Ishikawa (cell line): ENCODE measurements around the gene VANGL2.

Source experiments
- CEBPB ChIP-seq: IDR thresholded peaks from 2 replicates; pipeline ENCODE4 v1.6.1; 2012
- CREB1 ChIP-seq: IDR thresholded peaks from 2 replicates; pipeline ENCODE4 v1.6.1; 2012; ENCODE audit warnings: low read depth
- EGR1 ChIP-seq: IDR thresholded peaks from 2 replicates; pipeline ENCODE4 v1.6.1; 2012
- EP300 ChIP-seq: IDR thresholded peaks from 2 replicates; pipeline ENCODE4 v1.6.1; 2012; ENCODE audit warnings: borderline replicate concordance
- FOXM1 ChIP-seq: IDR thresholded peaks from 2 replicates; pipeline ENCODE4 v1.6.1; 2012; ENCODE audit warnings: low read depth, borderline replicate concordance
- NFIC ChIP-seq: IDR thresholded peaks from 2 replicates; pipeline ENCODE4 v1.6.1; 2012
- RAD21 ChIP-seq: IDR thresholded peaks from 2 replicates; pipeline ENCODE4 v1.6.1; 2012; ENCODE audit warnings: low read depth
- TAF1 ChIP-seq: IDR thresholded peaks from 2 replicates; pipeline ENCODE4 v1.6.1; 2012; ENCODE audit warnings: low read depth, mild to moderate bottlenecking
- TCF12 ChIP-seq: IDR thresholded peaks from 2 replicates; pipeline ENCODE4 v1.6.1; 2012; ENCODE audit warnings: low read depth
- TEAD4 ChIP-seq: IDR thresholded peaks from 2 replicates; pipeline ENCODE4 v1.6.1; 2012
- YY1 ChIP-seq: IDR thresholded peaks from 2 replicates; pipeline ENCODE4 v1.6.1; 2012; ENCODE audit warnings: low read depth
- ZBTB7A ChIP-seq: IDR thresholded peaks from 2 replicates; pipeline ENCODE4 v1.6.1; 2012; ENCODE audit warnings: low read depth
- TF ChIP-seq, protein P1 (sequence below): IDR thresholded peaks from 2 replicates; pipeline ENCODE4 v1.6.1; 2012; ENCODE audit warnings: low read depth, mild to moderate bottlenecking
- TF ChIP-seq, protein P2 (sequence below): IDR thresholded peaks from 2 replicates; pipeline ENCODE4 v1.6.1; 2012
- TF ChIP-seq, protein P3 (sequence below): IDR thresholded peaks from 2 replicates; pipeline ENCODE4 v1.6.1; 2012

The VANGL2 gene

DNA sequence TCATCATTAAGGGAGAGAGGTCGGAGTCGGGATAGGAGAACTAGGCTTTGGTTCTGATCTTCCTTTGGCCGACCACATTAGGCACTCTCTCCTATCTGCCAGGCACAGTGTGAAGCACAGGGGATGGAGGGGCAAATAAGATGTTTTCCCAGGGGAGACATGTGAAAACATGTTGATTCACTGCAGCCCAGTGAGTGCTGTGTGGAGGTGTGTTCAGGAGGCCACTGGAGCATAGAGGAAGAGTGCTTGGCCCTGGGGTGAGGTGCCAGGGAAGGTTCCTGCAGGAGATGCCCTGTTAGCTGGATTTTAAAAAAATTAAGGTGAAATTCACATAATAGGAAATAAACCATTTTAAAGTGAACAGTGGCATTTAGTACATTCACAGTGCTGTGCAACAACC lies 3.7 kb downstream of the VANGL2 start:
- TF ChIP-seq YY1 (no peak), NFIC (no peak), EP300 (no peak), FOXM1 (no peak), CREB1 (no peak)
- TF ChIP-seq, protein P1, sequence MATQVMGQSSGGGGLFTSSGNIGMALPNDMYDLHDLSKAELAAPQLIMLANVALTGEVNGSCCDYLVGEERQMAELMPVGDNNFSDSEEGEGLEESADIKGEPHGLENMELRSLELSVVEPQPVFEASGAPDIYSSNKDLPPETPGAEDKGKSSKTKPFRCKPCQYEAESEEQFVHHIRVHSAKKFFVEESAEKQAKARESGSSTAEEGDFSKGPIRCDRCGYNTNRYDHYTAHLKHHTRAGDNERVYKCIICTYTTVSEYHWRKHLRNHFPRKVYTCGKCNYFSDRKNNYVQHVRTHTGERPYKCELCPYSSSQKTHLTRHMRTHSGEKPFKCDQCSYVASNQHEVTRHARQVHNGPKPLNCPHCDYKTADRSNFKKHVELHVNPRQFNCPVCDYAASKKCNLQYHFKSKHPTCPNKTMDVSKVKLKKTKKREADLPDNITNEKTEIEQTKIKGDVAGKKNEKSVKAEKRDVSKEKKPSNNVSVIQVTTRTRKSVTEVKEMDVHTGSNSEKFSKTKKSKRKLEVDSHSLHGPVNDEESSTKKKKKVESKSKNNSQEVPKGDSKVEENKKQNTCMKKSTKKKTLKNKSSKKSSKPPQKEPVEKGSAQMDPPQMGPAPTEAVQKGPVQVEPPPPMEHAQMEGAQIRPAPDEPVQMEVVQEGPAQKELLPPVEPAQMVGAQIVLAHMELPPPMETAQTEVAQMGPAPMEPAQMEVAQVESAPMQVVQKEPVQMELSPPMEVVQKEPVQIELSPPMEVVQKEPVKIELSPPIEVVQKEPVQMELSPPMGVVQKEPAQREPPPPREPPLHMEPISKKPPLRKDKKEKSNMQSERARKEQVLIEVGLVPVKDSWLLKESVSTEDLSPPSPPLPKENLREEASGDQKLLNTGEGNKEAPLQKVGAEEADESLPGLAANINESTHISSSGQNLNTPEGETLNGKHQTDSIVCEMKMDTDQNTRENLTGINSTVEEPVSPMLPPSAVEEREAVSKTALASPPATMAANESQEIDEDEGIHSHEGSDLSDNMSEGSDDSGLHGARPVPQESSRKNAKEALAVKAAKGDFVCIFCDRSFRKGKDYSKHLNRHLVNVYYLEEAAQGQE: no peak

DNA sequence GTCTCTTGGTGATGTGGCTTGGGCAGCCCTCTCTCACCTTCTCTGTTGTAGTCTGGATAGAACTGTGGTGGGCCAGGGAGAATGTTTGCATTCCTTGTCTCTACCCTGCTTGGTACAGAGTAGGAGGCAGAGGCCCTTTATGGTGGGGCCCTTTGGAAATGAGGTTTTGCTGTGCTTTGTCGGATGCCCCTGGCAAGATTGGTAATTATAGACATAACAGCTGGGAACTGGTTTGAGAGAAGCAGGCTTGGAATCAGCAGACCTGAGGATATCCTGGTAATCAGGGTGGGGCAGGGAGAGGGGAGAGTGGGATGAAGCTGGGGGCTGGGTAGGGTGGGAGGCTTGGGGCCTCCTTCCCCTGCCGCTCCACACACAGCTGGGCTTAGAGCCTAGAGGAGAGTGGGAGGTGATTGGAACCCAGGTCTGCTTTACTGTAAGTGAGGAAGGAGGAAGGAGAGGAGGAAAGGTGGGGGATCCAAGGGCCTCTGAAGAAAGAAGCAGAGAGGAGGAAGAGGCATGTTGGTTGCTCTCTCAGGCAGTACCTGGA lies 5.0 kb downstream of the VANGL2 start:
- TF ChIP-seq YY1 (no peak), CEBPB (no peak), NFIC (no peak), TAF1 (no peak), EP300 (no peak), FOXM1 (no peak), TCF12 (no peak), TEAD4 (no peak), EGR1 (no peak), RAD21 (no peak), ZBTB7A (no peak), CREB1 (no peak)
- TF ChIP-seq, protein P1: no peak
- TF ChIP-seq, protein P2, sequence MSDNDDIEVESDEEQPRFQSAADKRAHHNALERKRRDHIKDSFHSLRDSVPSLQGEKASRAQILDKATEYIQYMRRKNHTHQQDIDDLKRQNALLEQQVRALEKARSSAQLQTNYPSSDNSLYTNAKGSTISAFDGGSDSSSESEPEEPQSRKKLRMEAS: no peak
- TF ChIP-seq, protein P3, sequence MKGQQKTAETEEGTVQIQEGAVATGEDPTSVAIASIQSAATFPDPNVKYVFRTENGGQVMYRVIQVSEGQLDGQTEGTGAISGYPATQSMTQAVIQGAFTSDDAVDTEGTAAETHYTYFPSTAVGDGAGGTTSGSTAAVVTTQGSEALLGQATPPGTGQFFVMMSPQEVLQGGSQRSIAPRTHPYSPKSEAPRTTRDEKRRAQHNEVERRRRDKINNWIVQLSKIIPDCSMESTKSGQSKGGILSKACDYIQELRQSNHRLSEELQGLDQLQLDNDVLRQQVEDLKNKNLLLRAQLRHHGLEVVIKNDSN: no peak

DNA sequence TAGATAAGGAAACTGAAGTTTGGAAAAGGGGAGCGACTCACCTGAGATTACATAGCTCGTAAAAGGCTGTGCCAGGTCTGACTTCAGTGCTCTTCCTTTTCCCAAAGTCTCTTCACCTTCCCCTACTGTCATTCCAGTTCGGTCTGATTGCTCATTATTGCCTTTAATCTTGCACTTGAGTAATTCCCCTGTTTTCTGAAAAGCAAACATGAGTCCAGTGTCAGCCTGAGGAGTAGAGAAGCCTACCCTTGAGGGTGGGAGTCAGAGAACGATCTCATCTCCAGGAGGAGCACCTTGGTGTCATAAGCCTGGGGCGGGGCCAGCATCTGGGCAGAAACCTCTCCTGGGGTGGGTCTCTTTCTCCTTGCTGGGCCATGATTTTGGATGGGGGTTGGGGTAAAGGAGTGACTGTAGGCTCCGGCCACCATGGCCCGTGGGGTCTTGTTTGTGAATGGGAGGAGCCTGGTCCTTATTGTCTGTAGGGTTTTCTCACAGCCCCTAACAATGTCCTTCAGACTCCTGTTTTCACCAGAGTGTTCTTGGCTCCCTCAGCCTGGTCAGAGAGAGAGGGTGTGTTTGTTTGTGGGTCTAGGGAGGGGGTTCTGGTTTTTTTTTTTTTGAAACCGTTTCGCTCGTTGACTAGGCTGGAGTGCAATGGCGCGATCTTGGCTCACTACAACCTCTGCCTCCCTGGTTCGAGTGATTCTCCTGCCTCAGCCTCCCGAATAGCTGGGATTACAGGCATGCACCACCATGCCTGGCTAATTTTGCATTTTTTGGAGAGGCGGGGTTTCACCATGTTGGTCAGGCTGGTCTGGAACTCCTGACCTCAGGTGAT lies 6.0 kb downstream of the VANGL2 start:
- TF ChIP-seq FOXM1 (no peak), TAF1 (no peak), EGR1 (no peak), ZBTB7A (no peak), NFIC (no peak), YY1 (no peak), CREB1 (no peak), TEAD4 (no peak), TCF12 (no peak), RAD21 (no peak), CEBPB (no peak), EP300 (no peak)
- TF ChIP-seq, protein P1: no peak
- TF ChIP-seq, protein P3: no peak
- TF ChIP-seq, protein P2: no peak
